Measurements from ENCODE around the gene WTAP. TPM values are rescaled to one million over a fixed set of nuclear protein-coding genes. Genes with fewer than 3 reads are reported as not detected.

WTAP gene
- total RNA-seq, 1 experiment from 2014 or later = 138 TPM

DNA sequence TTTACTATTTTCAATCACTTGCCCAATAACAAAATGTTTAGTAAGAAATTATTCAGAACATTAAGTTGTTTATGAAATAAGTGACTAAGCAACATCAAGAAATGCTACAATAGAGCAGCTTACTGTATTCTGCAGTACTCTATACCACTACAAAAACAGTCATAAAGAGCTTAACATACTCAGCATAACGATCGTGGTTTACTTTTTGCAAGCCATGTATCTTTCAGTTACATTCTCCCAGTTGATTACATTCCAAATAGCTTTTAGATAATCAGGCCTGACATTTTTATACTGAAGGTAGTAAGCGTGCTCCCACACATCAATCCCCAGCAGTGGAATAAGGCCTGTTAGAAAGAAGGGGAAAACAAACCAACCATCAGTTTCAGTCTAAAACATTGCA is 45.0 kb upstream of the WTAP start:
- no peak overlapping the region for H3T11ph ChIP-seq (ENCODE audit: low read length)
- no peak overlapping the region for H3K4ac ChIP-seq (ENCODE audit: low read depth, low read length)
- TF ChIP-seq, protein P1, sequence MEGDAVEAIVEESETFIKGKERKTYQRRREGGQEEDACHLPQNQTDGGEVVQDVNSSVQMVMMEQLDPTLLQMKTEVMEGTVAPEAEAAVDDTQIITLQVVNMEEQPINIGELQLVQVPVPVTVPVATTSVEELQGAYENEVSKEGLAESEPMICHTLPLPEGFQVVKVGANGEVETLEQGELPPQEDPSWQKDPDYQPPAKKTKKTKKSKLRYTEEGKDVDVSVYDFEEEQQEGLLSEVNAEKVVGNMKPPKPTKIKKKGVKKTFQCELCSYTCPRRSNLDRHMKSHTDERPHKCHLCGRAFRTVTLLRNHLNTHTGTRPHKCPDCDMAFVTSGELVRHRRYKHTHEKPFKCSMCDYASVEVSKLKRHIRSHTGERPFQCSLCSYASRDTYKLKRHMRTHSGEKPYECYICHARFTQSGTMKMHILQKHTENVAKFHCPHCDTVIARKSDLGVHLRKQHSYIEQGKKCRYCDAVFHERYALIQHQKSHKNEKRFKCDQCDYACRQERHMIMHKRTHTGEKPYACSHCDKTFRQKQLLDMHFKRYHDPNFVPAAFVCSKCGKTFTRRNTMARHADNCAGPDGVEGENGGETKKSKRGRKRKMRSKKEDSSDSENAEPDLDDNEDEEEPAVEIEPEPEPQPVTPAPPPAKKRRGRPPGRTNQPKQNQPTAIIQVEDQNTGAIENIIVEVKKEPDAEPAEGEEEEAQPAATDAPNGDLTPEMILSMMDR (conservative IDR thresholded peaks at IDR 0.05) = no peak
- no peak overlapping the region for H3K23ac ChIP-seq (ENCODE audit: insufficient read length, low read depth, low read length)
- no peak overlapping the region for H3K14ac ChIP-seq (ENCODE audit: insufficient read depth, low read length)
- Mint-ChIP-seq H3K4me1 (no peaks in the 10 kb centered on the region), H3K9me3 (no peaks in the 10 kb centered on the region), H3K4me3 (no peak overlapping the region), H3K27ac (no peak overlapping the region), H3K27me3 (ENCODE audit: low read depth) (no peaks in the 10 kb centered on the region), H3K36me3 (ENCODE audit: insufficient read depth in 1 of 3, low read depth in 3 of 3) (peaks cover 17 to 45% (median 42%) of the 10 kb centered on the region in 3 experiments; a peak in 6 of 7 replicates)
- H3K4me2 ChIP-seq (ENCODE audit: insufficient read depth, insufficient read length, low read length) = no peak overlapping the region
- no peaks in the 10 kb centered on the region for H4K20me1 ChIP-seq (ENCODE audit: control insufficient read depth, insufficient read depth, insufficient read length)
- H3K27ac ChIP-seq (ENCODE audit: insufficient read length, low read depth, low read length) = no peak overlapping the region
- no peak overlapping the region for H4K8ac ChIP-seq (replicated peaks; ENCODE audit: insufficient read length, low read depth, low read length)
- no peak overlapping the region for H3K18ac ChIP-seq (ENCODE audit: insufficient read length, low read depth, low read length)
- no peaks in the 10 kb centered on the region for H3K79me2 ChIP-seq (ENCODE audit: insufficient read depth, low read length)
- no peaks in the 10 kb centered on the region for H3K4me1 ChIP-seq (ENCODE audit: insufficient read depth, low read length)
- no peak overlapping the region for H2BK12ac ChIP-seq (ENCODE audit: insufficient read length, low read depth, low read length)
- H2BK20ac ChIP-seq (ENCODE audit: low read depth, low read length, poor library complexity, severe bottlenecking) = no peak overlapping the region
- no CpG with 5 or more reads among the region's 3 CpGs for WGBS (ENCODE audit: extremely low coverage, insufficient read length, low lambda C conversion rate)
- no peak overlapping the region for H2BK5ac ChIP-seq (ENCODE audit: insufficient read length, low read length)
- no peak overlapping the region for H4K5ac ChIP-seq (ENCODE audit: insufficient read length, low read depth, low read length)
- no peaks in the 10 kb centered on the region for H3K27me3 ChIP-seq (ENCODE audit: insufficient read depth, low read length)
- H4K91ac ChIP-seq (ENCODE audit: insufficient read length, low read depth, low read length) = no peak overlapping the region
- H3K79me1 ChIP-seq (ENCODE audit: insufficient read depth, low read depth, low read length, poor library complexity, severe bottlenecking) = no peaks in the 10 kb centered on the region
- H2BK120ac ChIP-seq (ENCODE audit: low read depth, low read length, poor library complexity, severe bottlenecking) = no peak overlapping the region
- H2AFZ ChIP-seq (ENCODE audit: low read length) = no peak overlapping the region
- no peak overlapping the region for H3K9ac ChIP-seq (ENCODE audit: extremely low read depth, insufficient read length, low read length)
- no peaks in the 10 kb centered on the region for H3K23me2 ChIP-seq (ENCODE audit: insufficient read length, low read depth, low read length, poor library complexity, severe bottlenecking)
- no peak overlapping the region for H2BK15ac ChIP-seq (ENCODE audit: low read depth, low read length)
- no peaks in the 10 kb centered on the region for H3K9me3 ChIP-seq (ENCODE audit: control insufficient read depth, low read depth, low read length)
- no peak overlapping the region for H3K56ac ChIP-seq (ENCODE audit: insufficient read length, low read depth, low read length)
- no peak for DNase-seq
- no peak overlapping the region for H2AK5ac ChIP-seq (ENCODE audit: insufficient read length, low read length)

Measured in H9 (cell line).